IPS-20b (cell line): Measurements from ENCODE around the gene COX19.

Experiments used
- H3K27ac ChIP-seq: one replicate; pipeline ENCODE4 v1.5.1; 2013; ENCODE audit warnings: low read length
- H3K27me3 ChIP-seq: 2 replicates; pipeline ENCODE4 v1.6.1; 2013; ENCODE audit warnings: mild to moderate bottlenecking, low read length, inconsistent platforms; ENCODE audit not compliant: insufficient read depth
- H3K36me3 ChIP-seq: 2 replicates; pipeline ENCODE4 v1.6.1; 2013; ENCODE audit warnings: low read depth, mild to moderate bottlenecking, inconsistent platforms, low read length, moderate library complexity; ENCODE audit not compliant: insufficient read depth
- H3K4me1 ChIP-seq: 2 replicates; pipeline ENCODE4 v1.6.1; 2013; ENCODE audit warnings: mild to moderate bottlenecking, control low read depth, inconsistent platforms, low read length, moderate library complexity; ENCODE audit not compliant: insufficient read depth
- H3K4me3 ChIP-seq: 2 replicates; pipeline ENCODE4 v1.5.1; 2013; ENCODE audit warnings: mild to moderate bottlenecking, low read length, inconsistent platforms
- H3K9ac ChIP-seq: 2 replicates; pipeline ENCODE4 v1.6.1; 2013; ENCODE audit warnings: low read depth, mild to moderate bottlenecking, inconsistent platforms, low read length, moderate library complexity
- H3K9me3 ChIP-seq: 2 replicates; pipeline ENCODE4 v1.6.1; 2013; ENCODE audit warnings: mild to moderate bottlenecking, low read depth, low read length, inconsistent platforms; ENCODE audit not compliant: insufficient read depth

COX19 gene

DNA sequence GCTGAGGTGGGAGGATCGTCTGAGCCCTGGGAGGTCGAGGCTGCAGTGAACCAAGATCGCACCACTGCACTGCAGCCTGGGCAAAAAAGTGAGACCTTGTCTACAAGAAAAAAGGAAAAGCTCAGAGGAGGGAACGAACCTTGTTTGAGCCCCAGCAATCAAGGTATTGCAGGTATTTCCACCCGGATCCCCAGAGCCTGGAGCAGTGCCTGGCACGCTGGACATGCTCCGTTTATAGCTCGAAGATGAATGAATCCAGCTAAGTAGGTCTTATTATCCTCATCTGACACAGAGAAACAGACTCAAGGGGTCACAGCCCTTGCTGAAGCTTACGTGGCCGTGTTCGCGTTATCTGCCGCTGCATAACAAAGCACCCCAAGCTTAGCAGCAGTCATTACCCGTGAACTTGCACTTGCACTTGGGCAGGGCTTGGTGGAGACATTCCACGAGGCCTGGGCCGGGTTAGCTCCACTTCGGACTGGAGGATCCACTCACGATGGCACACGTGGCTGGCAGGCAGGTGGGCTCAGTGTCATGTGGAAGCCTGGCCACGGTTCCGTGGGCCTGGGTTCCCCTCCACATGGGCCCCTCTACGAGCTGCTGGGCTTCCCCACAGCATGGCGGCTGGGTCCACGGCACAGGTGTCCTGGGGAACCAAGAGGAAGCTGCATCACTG, 3.2 kb upstream of the COX19 start:
- Histone ChIP-seq H3K9ac (no peak overlapping the region), H3K4me1 (no peaks in the 10 kb centered on the region), H3K9me3 (no peaks in the 10 kb centered on the region), H3K4me3 (no peak overlapping the region), H3K36me3 (no peaks in the 10 kb centered on the region), H3K27ac (no peak overlapping the region), H3K27me3 (no peaks in the 10 kb centered on the region)

DNA sequence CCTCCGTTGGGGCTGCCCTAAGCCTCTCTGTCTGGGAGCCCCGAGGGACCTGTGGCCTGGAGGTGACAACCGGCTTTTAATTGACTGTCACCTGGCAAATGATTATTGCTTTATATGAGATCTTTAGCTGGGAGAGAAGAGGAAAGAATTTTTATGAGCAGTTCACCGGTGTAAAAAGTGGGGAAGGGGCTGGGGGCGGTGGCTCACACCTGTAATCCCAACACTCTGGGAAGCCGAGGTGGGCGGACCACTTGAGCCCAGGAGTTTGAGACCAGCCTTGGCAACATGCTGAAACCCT, 2.6 kb upstream of the COX19 start:
- H3K27me3 ChIP-seq, result no peaks in the 10 kb centered on the region
- H3K9ac ChIP-seq, result no peak overlapping the region
- no peaks in the 10 kb centered on the region for H3K9me3 ChIP-seq
- no peaks in the 10 kb centered on the region for H3K4me1 ChIP-seq
- no peak overlapping the region for H3K27ac ChIP-seq
- peaks cover 4% of the 10 kb centered on the region for H3K36me3 ChIP-seq
- no peak overlapping the region for H3K4me3 ChIP-seq

DNA sequence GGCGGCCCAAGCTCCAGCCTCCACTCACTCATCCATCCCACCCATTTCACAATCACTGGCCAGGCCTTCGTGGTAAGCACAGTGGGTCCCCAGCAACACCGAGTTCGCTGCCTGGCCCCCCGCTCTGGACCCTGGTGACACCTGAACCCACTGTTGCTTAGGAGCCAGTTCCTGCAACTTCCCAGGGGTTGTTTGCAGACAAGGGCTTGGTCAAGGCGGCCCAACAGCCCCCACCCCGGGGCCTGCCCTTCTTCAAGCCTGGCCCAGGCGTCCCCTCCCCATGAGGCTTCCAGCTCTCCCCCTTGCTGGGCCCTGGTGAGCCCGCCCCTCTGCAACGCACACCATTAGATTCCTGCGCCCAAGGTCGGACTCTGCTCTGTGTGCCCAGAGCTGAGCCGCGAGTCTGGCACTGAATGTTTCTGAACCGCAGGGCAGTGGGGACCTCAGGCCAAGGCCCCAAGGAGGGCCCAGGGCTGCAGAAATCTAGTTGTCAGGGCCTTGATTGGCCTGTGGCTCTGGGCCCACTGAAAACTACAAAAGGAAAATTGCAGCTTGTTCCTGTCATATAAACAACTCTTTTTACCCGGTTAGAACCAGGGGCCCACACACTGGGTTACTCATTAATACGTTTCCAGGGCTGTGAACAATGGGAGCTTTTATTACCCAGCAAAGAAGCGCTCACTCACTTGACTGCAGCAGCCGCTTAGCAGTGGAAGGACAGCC, 2.1 kb upstream of the COX19 start:
- Histone ChIP-seq H3K27ac (no peak overlapping the region), H3K36me3 (peaks cover 9% of the 10 kb centered on the region), H3K27me3 (no peaks in the 10 kb centered on the region), H3K4me3 (no peak overlapping the region), H3K4me1 (no peaks in the 10 kb centered on the region), H3K9me3 (no peaks in the 10 kb centered on the region), H3K9ac (no peak overlapping the region)

- H3K4me1 ChIP-seq, result no peaks in the 10 kb centered on the region
- no peak overlapping the region for H3K27ac ChIP-seq
- no peak overlapping the region for H3K9ac ChIP-seq
These were observed 1.6 kb upstream of the COX19 start for GRCh38 chr7:976901-977325.

GRCh38 chr7:975702-976473, 539 bp upstream of the COX19 start:
- H3K9me3 ChIP-seq, result no peaks in the 10 kb centered on the region
- H3K27ac ChIP-seq, result no peak overlapping the region
- peak overlapping the region; percentile 61; the same call in 1 of the 2 replicates for H3K4me3 ChIP-seq
- peak overlapping the region; percentile 56; the same call in 1 of the 2 replicates for H3K9ac ChIP-seq
- peaks cover 21% of the 10 kb centered on the region for H3K36me3 ChIP-seq
- no peaks in the 10 kb centered on the region for H3K27me3 ChIP-seq
- no peaks in the 10 kb centered on the region for H3K4me1 ChIP-seq

More at GRCh38 chr7:976901-977325, 1.6 kb upstream of the COX19 start:
- H3K9me3 ChIP-seq, result no peaks in the 10 kb centered on the region
- H3K4me3 ChIP-seq, result no peak overlapping the region
- H3K27me3 ChIP-seq, result no peaks in the 10 kb centered on the region
- peaks cover 15% of the 10 kb centered on the region for H3K36me3 ChIP-seq

DNA sequence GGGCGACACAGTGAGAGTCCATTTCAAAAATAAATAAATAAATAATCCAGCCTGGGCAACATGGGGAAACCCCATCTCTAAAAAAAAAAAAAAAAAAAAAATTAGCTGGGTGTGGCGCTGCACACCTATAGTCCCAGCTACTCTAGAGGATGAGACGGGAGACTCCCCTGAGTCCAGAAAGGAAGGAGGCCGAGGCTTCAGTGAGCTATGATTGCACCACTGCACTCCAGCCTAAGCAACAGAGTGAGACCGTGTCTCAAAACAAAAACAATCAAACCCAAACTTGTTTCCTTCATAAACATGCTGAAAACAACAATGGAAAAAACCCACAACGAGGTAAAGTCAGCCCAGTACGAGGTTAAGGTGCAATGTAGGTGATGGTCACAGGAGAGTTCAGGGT, 1.2 kb downstream of the COX19 start:
- no peaks in the 10 kb centered on the region for H3K27me3 ChIP-seq
- no peaks in the 10 kb centered on the region for H3K4me1 ChIP-seq
- no peaks in the 10 kb centered on the region for H3K9me3 ChIP-seq
- peaks cover 32% of the 10 kb centered on the region for H3K36me3 ChIP-seq
- peak overlapping the region; percentile 93 for H3K4me3 ChIP-seq
- peak overlapping the region; percentile 88; the same call in 1 of the 2 replicates for H3K9ac ChIP-seq
- no peak overlapping the region for H3K27ac ChIP-seq

DNA sequence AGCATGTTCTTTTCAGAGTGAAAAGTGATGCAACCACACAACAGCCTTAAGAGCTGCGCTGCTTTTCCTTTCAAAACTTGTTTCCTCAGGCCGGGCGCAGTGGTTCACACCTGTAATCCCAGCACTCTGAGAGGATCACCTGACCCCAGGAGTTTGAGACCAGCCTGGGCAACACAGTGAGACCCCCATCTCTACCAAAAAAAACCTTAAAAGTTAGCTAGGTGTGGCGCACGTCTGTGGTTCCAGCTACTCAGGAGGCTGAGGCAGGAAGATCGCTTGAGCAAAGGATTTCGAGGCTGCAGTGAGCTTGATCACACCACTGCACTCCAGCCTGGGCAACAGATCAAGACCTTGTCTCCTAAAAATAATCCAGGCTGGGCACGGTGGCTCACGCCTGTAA, 2.0 kb downstream of the COX19 start:
- H3K4me3 ChIP-seq, result no peak overlapping the region
- H3K27ac ChIP-seq, result no peak overlapping the region

DNA sequence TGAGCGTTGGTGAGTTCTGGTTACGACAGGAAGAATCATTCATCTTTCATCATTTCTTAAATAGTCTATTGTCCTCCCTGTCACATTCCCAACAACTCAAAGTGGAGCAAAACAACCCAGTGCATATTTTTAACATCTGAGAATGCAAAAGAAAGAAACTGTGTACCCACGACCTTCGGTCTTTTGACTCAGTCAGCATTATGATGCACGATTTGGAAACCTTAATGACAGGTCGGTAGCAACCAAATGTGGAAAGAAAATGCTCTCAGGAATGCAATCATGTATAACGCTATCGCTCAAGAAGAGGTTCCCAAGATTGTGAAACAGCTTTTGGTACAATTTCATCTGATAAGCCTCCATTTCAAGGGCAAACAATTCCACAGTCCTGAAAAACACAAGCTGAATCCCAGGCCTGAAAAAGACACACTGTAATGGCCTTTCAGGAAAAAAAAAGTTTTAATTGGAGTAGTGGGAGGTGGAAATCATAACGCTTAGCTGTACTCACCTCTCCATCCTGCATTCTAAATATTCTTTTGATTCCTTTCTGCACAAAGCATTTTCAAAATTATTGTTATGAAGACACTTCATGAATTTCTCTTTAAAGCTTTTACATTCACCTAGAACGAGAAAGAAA, 2.6 kb downstream of the COX19 start:
- H3K9ac ChIP-seq, result no peak overlapping the region
- H3K4me3 ChIP-seq, result no peak overlapping the region
- no peaks in the 10 kb centered on the region for H3K27me3 ChIP-seq
- H3K27ac ChIP-seq, result no peak overlapping the region
- H3K36me3 ChIP-seq, result peaks cover 46% of the 10 kb centered on the region
- no peaks in the 10 kb centered on the region for H3K4me1 ChIP-seq
- no peaks in the 10 kb centered on the region for H3K9me3 ChIP-seq

More for the DNA sequence above, 2.0 kb downstream of the COX19 start:
- H3K36me3 ChIP-seq, result peaks cover 41% of the 10 kb centered on the region
- no peaks in the 10 kb centered on the region for H3K27me3 ChIP-seq
- H3K9me3 ChIP-seq, result no peaks in the 10 kb centered on the region
- H3K9ac ChIP-seq, result no peak overlapping the region
- H3K4me1 ChIP-seq, result no peaks in the 10 kb centered on the region

DNA sequence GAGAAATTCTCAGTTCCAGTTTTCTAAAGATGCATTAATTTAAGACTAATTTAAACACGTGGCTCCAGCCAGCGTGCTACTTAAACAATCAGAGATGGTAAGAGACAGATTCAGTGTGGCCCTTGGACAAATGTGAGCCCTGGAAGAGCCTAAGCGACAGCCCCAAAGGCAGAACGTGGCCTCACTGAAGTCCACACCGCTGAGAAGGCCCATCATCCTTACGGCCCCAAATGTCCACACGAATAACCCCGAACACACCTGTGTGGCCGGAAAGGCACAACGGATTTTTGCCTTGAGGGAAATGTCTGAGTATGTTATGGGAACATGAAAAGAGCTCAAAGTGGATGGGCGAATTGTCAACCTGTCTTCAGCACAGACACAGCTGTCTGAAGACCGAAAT, 3.2 kb downstream of the COX19 start:
- no peaks in the 10 kb centered on the region for H3K4me1 ChIP-seq
- no peaks in the 10 kb centered on the region for H3K27me3 ChIP-seq
- H3K4me3 ChIP-seq, result no peak overlapping the region
- H3K9me3 ChIP-seq, result no peaks in the 10 kb centered on the region
- H3K9ac ChIP-seq, result no peak overlapping the region
- no peak overlapping the region for H3K27ac ChIP-seq
- H3K36me3 ChIP-seq, result peaks cover 53% of the 10 kb centered on the region

GRCh38 chr7:970744-971143, 4.6 kb downstream of the COX19 start:
- no peak overlapping the region for H3K4me3 ChIP-seq
- H3K27me3 ChIP-seq, result no peaks in the 10 kb centered on the region
- peaks cover 53% of the 10 kb centered on the region for H3K36me3 ChIP-seq
- H3K27ac ChIP-seq, result no peak overlapping the region
- H3K9me3 ChIP-seq, result no peaks in the 10 kb centered on the region
- no peaks in the 10 kb centered on the region for H3K4me1 ChIP-seq
- H3K9ac ChIP-seq, result no peak overlapping the region; the same call in 1 of the 2 replicates

GRCh38 chr7:969403-969802, 5.9 kb downstream of the COX19 start:
- Histone ChIP-seq H3K9me3 (no peaks in the 10 kb centered on the region), H3K4me3 (no peak overlapping the region), H3K27me3 (no peaks in the 10 kb centered on the region), H3K27ac (no peak overlapping the region), H3K36me3 (peaks cover 53% of the 10 kb centered on the region), H3K4me1 (no peaks in the 10 kb centered on the region), H3K9ac (no peak overlapping the region)
